Measurements from ENCODE around the gene ZDHHC13.
"Not testable (repeated sequence)": the region's sequence is repeated elsewhere in the genome, so short reads cannot be mapped to it uniquely, and the experiment has no call there.

Gene ZDHHC13

DNA sequence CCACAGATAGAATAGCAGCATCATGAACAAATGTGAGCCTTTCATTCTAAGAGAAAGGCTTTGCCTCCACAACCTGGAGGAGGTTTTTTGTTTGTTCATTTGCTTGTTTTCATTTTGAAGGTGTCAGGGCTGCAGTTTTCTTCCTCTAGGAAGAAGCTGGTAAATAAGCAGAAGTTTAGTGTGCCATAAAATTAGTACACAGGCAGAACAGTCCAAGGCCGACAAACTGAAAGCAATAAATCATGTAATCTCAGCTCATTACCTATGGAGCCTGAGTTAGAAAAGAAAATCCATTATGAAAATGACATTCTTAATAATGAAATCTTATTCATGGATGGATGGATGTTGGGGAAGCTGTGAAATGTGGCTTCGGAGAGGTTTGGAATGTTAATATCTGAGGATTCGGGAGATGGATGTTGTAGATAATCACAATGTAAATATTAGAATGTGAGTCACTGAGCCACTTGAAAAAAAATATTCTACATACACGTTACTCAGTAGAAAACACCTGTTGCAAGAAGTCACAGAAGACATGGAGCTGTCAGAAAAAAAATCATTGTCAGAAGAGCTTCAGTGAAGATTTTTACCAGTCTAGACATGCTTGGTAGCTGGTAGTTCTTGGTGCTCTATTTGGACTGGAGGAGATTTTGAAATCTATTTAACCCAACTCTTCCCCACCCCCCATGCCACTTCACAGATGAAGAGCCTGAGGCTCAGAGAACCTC lies 15.0 kb upstream of the ZDHHC13 start:
- no peak for DNase-seq

DNA sequence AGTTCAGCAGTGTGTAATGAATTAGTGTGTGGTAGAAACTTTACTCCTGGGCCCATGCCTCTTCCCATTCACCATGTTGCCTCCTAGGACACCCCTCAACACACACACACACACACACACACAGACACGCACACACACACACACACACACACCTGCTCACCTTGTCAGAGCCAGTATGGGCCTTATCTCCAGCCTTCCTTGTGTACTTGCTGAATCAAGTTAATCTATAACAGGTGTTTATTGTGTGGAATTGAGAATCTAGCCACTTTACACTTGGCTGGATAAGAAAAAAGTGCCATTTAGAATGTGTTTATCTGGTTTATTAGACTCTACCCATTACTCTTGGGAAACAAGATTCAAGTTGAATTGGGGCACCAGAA lies 14.5 kb upstream of the ZDHHC13 start:
- DNase-seq: no peak

DNA sequence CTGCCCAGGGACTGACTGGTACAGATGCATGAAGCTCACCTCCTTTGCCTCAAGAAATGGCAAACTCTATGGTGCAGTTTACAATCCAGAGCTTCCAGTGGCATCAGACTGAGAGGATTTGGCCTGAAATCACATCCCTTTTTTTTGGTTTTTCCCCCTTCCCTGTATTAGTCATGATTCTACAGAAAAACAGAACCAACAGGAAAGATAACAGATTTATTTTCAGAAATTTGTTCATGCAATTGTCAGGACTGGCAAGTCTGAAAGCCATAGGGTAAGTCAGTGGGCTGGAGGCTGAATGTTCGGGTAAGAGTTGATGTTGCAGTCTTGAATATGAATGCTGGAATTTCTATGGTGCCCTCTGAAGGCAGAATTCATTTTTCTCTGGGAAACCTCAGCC lies 12.0 kb upstream of the ZDHHC13 start:
- DNase-seq: peak; percentile 28

DNA sequence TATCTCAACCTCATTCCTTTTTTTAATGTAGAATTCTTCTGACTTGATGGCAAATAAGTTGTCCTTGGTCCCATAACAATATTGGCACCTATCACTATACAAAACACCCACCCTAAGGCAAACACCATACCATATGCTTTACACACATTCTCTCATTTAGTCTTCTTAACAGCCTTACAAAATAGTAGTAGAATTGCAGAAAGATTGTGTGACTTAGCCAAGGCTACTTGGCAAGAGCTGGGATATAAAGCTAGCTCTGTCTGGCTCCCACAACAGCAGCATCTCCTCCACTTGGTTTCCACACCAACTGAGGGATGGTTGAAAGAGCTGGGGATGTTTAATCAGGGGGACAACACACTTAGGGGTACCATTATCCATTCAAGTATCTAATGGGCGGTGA lies 9.8 kb upstream of the ZDHHC13 start:
- DNase-seq: no peak

DNA sequence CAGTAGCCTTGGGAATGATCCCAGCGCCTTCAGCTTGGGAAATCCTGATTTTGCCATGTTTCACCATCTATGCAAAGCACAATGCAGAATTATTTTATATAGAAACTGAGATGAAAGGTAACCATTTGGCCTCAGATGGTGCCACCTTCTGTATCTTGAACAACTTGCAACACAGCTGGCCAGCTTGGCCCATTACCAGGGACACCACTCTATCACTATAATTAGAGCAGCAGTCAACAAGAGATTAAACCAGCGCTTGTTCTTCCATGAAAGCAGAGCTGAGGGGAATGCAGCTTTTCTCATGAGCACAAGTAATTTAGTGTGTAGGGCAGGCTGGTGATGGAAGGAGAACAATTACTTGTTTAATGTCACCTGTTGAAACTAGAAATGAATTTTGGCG lies 6.7 kb upstream of the ZDHHC13 start:
- DNase-seq: no peak

DNA sequence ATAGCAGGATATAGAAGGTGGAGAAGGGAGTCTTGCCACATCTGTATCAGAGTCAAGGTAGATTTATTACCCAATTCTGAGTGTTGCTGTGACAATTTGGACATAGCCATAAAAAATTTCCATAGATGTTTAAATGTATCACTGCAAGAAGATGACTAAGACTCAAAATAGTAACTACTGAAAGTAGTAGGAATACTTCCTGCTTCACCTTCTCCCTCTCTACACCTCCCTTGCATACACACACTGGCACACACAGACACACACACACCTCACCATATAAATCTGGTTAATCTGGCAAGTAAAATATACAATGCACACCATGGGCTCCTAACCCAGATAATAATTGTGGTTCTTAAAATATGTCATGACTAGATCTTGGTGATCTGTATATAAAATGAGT lies 5.2 kb upstream of the ZDHHC13 start:
- DNase-seq: no peak

DNA sequence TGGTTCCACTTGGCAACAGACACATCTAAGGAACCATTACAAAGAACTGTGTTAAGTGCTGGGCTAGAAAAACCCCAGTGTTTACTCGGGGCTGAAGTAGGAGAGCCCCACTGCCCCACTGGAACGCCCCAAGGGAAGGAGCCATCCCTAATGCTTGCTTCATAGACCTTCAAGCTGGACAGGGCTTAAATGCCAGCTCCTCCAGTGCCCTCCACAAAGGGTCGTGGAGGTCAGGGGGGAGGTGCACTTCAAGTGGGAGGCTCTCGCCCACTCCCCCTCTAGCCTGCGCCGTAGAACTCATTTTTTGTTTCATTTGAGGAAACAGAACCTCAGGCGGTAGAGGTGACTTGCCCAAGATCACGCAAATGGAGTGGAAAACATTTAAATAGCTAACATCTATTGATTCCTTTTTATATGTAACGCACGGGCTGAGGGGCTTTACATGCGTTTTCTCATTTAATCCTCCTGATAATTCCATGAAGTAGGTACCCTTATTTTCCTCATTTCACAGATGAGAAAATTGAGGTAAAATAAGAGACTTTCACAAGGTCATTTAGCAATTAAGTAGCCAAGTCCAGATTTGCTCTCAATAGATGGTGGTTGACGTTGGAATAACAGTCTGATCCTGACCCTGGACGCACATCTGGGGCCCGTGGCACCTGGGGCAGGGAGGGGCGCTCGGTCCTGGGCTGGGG lies 545 bp upstream of the ZDHHC13 start:
- peak; percentile 13 for DNase-seq

DNA sequence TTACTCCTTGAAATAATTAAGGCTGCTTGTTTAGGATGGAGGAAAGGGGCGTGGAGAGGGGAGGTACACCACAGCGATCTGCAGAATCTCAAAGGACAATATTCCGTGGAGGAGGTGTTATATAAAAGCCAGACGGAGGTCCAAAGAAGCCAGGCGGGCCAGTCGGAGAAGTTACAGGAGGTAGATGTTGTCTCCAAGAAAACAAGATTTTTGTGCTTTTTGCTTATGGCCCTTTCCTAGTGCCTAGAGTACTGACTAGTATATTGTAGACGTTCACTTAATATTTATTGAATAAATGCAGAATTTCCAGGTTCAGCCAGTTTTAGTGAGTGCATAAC lies 761 bp downstream of the ZDHHC13 start:
- no peak for DNase-seq

DNA sequence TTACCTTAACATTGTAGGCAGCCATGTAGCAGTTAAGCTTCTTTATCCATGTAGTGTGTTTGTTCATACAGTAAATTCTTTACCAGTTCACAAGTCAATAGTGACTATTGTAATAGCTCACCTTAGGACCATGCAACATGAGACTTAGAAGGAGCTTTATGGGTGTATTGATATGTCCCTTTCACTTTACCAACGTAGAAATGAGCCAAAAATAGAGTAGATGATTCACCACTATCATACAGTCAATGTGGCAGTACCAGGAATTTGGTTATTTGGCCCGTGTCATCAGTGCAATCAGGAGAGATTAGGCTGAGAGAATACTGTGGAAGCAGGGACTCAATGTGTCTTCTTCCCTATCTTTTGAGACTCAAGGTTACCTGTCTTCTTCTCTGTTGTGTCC lies 4.7 kb downstream of the ZDHHC13 start:
- DNase-seq: no peak

DNA sequence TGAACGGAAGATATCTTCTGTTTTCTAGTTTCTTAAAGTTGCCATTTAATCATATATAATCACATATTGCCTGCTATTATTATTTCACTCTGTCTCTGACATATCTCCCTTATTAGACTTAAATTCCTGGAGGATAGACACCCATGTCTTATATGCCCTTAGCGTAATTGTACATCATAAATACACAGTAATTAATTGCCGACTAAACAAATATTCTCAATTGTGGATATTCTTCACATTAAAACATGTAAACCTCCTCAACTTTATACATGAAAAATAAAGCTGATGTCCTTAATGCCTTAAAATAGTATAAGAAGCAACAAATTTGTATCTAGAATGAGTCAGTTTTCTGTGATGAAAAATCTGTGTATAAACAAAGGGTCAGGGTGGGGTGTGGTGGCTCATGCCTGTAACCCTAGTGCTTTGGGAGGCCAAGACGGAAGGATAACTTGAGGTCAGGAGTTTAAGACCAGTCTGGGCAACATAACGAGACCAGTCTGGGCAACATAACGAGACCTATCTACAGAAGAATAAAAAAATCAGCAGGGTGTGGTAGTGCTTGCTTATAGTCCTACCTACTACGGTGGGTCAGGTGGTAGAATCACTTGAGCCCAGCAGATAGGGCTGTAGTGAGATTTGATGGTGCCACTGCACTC lies 6.1 kb downstream of the ZDHHC13 start:
- no peak for DNase-seq

DNA sequence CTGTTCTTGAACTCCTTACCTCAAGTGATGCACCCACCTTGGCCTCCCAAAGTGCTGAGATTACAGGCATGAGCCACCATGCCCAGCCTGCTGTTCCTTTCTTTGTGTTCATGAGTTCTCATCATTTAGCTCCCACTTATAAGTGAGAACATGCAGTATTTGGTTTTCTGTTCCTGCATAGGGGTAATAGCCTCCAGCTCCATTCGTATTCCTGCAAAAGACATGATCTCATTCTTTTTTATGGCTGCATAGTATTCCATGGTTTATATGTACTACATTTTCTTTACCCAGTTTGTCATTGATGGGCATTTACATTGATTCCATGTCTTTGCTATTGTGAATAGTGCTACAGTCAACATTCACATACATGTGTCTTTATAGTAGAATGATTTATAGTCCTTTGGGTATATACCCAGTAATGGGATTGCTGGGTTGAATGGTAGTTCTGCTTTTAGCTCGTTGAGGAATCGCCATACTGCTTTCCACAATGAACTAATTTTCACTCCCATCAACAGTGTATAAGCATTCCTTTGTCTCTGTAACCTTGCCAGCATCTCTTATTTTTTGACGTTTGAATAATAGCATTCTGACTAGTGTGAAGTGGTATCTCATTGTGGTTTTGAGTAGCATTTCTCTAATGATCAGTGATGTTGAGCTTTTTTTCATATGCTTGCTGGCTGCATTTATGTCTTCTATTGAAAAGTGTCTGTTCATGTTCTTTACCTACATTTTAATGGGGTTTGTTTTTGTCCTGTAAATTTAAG lies 9.8 kb downstream of the ZDHHC13 start:
- not testable (repeated sequence) for DNase-seq

DNA sequence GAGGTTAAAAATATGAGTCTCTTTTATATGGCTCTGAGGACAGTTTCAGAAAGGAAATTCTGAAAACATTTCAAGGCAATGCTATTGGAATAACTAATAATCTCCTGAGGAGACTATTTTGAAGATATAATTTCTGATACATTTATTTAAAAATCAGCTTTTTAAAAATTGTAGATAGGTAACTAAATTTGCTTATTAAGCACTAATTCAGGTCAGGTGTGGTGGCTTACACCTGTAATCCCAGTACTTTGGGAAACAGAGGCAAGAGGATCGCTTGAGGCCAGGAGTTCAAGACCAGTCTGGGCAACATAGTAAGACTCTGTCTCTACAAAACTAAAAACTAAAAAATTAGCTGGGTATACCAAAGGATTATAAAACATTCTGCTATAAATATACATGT lies 17.0 kb downstream of the ZDHHC13 start:
- DNase-seq: no peak

DNA sequence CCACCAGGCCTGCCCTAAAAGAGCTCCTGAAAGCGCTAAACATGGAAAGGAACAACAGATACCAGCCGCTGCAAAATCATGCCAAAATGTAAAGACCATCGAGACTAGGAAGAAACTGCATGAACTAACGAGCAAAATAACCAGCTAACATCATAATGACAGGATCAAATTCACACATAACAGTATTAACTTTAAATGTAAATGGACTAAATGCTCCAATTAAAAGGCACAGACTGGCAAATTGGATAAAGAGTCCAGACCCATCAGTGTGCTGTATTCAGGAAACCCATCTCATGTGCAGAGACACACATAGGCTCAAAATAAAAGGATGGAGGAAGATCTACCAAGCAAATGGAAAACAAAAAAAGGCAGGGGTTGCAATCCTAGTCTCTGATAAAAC lies 19.9 kb downstream of the ZDHHC13 start:
- not testable (repeated sequence) for DNase-seq

DNA sequence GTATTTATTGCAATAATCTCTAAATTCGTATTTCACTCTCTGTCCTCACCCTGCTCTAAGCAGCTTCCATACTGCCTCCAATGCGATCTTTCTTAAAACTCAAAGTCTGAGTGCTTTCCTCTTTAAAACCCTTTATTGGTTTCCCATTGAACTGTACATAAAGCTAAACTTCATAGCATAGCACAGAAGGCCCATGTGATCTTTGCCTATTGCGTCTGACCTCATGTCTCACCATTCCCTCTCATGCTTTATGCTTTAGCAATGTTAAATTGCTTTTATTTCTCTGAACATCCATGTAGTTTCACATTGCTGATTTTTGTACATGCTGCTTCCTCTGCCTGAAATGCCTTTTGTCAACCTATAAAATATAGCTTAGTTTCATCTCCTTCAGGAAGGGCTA lies 28.4 kb downstream of the ZDHHC13 start:
- no peak for DNase-seq

DNA sequence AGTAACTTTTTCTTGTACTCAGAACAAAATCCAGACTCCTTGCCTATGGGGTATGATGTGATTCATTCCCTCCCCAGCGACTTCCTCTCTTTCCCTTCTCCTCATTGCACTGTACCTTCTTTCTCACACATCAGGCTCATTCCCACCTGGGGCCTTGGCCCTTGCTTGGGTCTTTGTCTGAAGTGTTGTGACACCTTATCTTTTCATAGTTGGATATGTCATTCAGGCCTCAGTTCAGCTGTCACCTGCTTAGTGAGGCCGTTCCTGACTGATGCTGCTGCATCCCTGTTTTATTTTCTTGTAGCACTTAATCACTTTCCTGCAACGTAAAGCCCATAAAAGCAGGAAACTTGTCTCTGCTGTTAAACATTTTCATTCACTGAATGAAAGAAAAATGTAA lies 39.9 kb downstream of the ZDHHC13 start:
- no peak for DNase-seq

DNA sequence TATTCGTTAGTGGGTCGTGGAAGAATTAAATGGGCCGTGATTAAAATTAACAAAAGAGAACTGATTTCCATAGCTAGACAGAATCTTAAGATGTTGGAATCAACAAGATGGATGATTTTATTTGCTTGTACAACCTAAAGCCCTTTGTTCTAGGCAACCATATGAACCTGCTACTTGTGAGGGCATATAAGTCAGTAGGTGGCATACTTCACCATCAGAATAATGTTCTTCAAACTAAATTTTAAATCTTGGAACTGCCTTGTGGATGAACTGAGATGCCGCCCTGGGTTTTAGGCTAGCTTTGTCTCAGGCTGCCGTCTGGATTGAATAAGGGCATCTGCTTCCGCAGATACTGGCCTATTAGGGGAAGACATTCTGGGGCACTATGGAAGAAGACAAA lies 43.9 kb downstream of the ZDHHC13 start:
- DNase-seq: no peak

DNA sequence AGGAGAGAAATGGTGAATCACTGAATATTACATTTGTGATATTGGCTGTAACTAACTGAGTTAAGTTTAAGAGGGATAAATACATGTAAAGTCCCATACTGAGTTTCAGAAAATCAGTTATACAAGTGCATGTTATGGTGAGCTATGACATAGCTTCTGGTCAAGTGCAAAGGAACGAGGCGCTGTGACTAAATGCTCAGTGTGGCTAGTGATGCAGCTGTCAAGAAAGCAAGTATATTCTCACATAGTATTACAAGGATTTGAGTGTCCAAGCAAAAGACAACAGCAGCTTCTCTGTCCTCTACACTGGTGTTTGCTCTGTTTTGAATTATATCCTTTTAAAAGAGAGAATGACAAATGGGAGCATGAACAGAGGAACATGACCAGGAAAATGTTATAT lies 44.7 kb downstream of the ZDHHC13 start:
- no peak for DNase-seq

DNA sequence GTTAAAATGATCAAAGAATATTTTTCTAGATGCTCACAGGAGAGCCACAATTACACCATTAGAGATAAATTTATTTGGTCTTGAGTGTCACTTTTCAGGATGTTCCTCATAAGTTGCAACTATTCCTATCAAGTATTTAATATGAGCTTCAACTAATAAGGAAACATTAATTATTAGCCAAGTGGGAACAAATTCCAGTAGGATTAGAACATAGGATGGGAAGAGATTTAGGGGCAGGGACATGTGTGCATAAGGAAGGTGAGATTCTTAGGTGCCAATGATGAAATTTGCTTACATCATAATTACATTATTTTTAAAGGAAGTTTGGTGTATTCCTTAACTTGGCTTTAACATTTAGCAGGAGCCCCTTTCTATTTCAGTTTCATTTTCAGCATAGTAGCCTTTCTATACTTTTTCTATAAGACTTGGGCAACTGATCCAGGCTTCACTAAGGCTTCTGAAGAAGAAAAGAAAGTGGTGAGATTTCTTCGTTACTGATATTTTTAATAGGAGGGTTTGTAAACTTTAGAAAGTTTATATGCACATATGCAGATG lies 46.1 kb downstream of the ZDHHC13 start:
- DNase-seq: peak; percentile 57

DNA sequence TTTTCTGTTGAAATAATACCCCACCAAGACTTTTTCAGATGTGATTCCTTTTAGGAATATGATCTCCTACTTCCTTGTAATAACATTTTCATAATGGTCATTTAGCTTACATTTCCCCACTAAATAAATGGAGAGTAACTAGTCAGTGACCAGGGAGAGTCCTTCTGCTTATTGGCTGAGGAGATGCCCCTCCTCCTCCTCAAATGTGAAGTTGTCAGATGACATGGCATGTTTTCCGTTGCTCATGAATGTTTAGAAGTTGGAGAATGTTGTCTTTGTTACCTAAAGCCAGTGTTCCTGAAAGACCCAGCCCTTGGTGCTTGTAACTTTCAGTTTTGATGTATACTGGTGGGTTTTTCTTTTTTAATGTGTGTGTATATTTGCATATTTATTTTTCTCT lies 46.6 kb downstream of the ZDHHC13 start:
- no peak for DNase-seq

DNA sequence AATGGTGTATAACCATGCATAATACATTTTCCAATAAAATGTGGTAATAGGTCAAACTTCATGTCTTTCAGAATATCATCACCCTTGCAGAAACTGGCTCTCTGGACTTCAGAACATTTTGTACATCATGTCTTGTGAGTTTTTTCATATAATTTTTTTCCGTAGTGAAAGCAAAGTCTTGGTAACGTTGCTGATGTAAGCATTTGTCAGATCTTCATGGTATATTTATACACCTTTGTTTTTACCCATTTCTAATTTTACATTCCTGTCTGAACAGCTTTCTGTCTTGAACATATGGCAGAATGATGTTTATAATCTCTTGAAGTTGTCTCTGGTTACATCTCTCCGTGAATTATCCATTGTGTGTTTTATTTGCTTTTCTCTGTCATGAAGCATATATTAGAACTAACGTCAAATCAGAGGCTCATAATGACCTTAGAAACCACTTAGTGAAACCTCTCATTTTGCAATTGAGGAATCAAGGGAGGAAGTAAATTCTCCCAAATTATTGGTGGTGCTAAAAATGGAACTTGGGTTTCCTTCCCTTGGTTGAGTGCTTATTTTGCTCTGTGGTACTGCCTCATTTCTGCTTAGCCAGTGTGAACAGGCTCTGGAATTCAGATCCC lies 47.4 kb downstream of the ZDHHC13 start:
- DNase-seq: no peak

DNA sequence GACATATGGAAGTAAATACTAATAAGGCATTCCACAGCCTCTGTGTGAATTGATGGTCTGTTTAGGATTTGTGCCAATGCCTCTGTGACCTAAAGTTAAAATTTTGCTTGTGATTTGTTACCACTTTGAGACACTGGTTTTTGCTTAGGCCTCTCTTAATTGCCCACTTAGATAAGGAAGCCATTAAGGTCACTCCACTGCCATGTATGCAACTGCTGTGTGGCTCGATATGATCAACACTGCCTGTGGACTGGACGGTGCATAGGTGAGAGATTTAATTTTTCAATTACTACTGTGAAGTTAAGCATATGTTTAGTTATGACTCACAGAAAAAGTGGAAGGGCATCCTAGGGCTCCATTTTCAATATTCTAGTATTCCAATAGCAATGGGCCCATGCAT lies 47.9 kb downstream of the ZDHHC13 start:
- no peak for DNase-seq

DNA sequence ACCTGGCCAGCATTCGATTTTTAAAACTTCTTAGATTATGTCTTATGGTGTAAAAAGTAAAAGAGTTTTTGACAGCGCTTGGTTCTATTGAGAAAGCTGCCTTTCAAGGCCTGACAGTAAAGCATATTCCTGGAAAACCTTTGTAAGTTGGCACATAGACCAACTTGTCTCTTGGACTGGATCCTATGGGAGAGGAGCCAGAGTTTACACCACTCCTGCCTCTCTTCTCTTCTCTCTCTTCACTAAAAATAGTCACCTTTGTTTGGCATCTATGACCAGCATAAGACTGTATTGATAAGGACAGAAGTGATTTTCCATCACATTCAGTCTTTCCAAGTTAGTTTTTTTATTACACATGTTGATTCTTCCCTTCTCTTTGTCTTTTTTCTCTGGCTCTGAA lies 51.1 kb downstream of the ZDHHC13 start:
- DNase-seq: no peak
